ENCODE measurements around the gene C15orf39.

- no peak for TF ChIP-seq CTCF (IDR thresholded peaks at IDR 0.05)
- TF ChIP-seq POLR2A (IDR thresholded peaks at IDR 0.05) = no peak
Observed at GRCh38 chr15:75161917-75162414, 39.7 kb upstream of the C15orf39 start.
